Right lobe of liver (tissue), 6 donors: ENCODE data around the gene POLR2H. TPM values are rescaled to one million over a fixed set of nuclear protein-coding genes. Genes with fewer than 3 reads are reported as not detected.

Experiments used
- ATAC-seq, 4 donors: fragments of 200-7000 bp; cut with Tn5 transposase; one replicate each; pipeline ENCODE4 v1.9.1; 2020; ENCODE audit warnings: mild to moderate bottlenecking in 4 of 4, moderate library complexity in 4 of 4
- DNase-seq, 3 donors: peaks; one replicate each; pipeline ENCODE4 v3.0.0-alpha.2; 2020
- H3K27ac ChIP-seq, 3 donors: fragments of 200-600 bp; one replicate each; pipeline ENCODE4 v1.8.0; 2022
- H3K27me3 ChIP-seq, 2 donors: fragments of 200-600 bp; one replicate each; pipeline ENCODE4 v1.8.0; 2022
- H3K36me3 ChIP-seq, 4 donors: fragments of 200-600 bp; sonication (generic) in 1 of 4; one replicate each; pipeline versions ENCODE4 v1.5.1 to v1.8.0; 2017 to 2022; ENCODE audit warnings: control low read depth in 1 of 4
- H3K4me1 ChIP-seq, 4 donors: fragments of 200-600 bp; sonication (generic) in 1 of 4; one replicate each; pipeline versions ENCODE4 v1.5.1 to v1.8.0; 2017 to 2022; ENCODE audit warnings: control low read depth in 1 of 4
- H3K4me3 ChIP-seq, 3 donors: fragments of 200-600 bp; one replicate each; pipeline ENCODE4 v1.8.0; 2022
- H3K9me3 ChIP-seq, 4 donors: fragments of 200-600 bp; sonication (generic) in 1 of 4; one replicate each; pipeline versions ENCODE4 v1.5.1 to v1.8.0; 2017 to 2022; ENCODE audit warnings: control low read depth in 1 of 4
- POLR2A ChIP-seq: fragments of 450-650 bp; IDR thresholded peaks from one replicate; pipeline ENCODE4 v1.6.1; 2017; ENCODE audit warnings: antibody characterized with exemption, mild to moderate bottlenecking
- WGBS: methylation state at CpG from one replicate; pipeline ENCODE4 v1.1.6; 2018; ENCODE audit warnings: low coverage, low lambda C conversion rate; ENCODE audit not compliant: insufficient coverage; ENCODE audit errors: missing lambda C conversion rate; 5-methylcytosine and 5-hydroxymethylcytosine counted together
- intact Hi-C, 2 donors: fragments of 100-400 bp; cut with DNase I; formaldehyde crosslinking; loops; one replicate each; pipeline versions ENCODE4 v1.11.2 to v1.14.1; 2022
- total RNA-seq, 6 experiments: library from RNA; depleted of rRNA in 2 of 6; stranded (reverse); fragments of >200 nt in 2 of 6; fragmentation: NEBNext Ultra II Directional in 3 of 6; extraction: Animal tissue kit (Norgen Biotek cat#: 25700) in 3 of 6; gene quantifications; one replicate each; pipeline versions ENCODE4 v1.1.0 to v1.2.4, GENCODE V29; 2016 to 2023
- TF ChIP-seq, protein P1 (sequence below), 4 donors: fragments of 200-600 bp in 3 of 4; fragments of 450-650 bp in 1 of 4; IDR thresholded peaks; one replicate each; pipeline versions ENCODE4 v1.5.1 to v1.8.0; 2016 to 2022; ENCODE audit warnings: antibody characterized with exemption in 4 of 4, mild to moderate bottlenecking in 2 of 4
- donor health status: DM: no; HTN: yes; CAD: no.
- donor health status: DM: no; HTN: no; CAD: no.
- donor health status: DM: no; HTN: no; CAD: no.
- donor health status: DM: no; HTN: yes; CAD: no.
- donor health status: DM: no; HTN: yes; CAD: no.

The POLR2H gene
- total RNA-seq, 6 experiments from 2014 or later, result 27.4 to 65.7 (median 35.3) TPM

DNA sequence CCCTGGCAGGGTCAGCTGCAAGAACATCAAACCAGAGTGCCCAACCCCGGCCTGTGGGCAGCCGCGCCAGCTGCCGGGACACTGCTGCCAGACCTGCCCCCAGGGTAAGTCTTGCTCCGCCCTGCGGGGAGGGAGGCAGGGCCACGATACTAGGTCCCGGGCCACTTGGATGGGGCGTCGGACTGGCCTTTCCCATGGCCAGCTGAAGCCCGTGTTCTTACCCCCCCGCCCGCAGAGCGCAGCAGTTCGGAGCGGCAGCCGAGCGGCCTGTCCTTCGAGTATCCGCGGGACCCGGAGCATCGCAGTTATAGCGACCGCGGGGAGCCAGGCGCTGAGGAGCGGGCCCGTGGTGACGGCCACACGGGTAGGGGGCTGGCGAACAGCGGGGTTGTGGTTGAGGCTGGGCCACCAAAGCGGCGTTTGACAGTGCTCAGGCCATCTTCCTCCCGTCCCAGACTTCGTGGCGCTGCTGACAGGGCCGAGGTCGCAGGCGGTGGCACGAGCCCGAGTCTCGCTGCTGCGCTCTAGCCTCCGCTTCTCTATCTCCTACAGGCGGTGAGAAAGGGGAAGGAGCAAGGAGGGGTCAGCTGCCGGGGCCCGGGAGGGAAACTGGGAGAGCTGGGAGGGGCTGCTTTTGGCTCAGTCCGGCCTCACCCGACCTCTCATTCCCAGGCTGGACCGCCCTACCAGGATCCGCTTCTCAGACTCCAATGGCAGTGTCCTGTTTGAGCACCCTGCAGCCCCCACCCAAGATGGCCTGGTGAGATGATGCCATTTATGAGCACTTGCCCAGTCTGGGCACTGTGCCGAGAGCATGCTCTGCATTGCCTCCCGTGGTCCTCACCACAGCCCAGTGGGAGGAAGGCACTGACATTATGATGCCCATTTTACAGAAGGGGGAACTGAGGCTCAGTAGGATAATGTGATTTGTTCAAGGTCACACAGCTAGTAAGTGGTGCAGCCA lies 20.0 kb downstream of the POLR2H start:
- intact Hi-C loops, result no loop called here
- H3K27me3 ChIP-seq, result no peaks in the 10 kb centered on the region

DNA sequence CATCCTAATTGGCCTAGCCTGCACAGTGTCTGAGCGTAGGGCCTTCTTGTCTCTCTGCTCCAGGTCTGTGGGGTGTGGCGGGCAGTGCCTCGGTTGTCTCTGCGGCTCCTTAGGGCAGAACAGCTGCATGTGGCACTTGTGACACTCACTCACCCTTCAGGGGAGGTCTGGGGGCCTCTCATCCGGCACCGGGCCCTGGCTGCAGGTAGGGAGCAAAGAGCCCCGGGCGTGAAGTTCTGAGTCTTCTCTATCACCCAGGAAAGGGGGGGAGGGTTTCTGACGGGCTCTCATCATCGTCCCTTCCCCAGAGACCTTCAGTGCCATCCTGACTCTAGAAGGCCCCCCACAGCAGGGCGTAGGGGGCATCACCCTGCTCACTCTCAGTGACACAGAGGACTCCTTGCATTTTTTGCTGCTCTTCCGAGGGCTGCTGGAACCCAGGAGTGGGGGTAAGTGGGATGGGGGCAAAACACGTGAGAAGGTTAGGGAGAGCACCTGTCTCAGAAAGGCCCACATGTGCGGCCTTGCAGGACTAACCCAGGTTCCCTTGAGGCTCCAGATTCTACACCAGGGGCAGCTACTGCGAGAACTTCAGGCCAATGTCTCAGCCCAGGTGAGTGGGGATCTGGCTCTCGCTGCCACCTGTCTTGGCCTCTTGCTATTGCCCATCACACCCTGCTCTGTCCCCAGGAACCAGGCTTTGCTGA lies 21.0 kb downstream of the POLR2H start:
- DNase-seq (no peak), ATAC-seq (no peak)
- peaks cover 0 to 21% (median 3%) of the 10 kb centered on the region in 4 donors for H3K36me3 ChIP-seq
- H3K4me3 ChIP-seq, result no peak overlapping the region
- TF ChIP-seq POLR2A, result no peak
- TF ChIP-seq, protein P1, sequence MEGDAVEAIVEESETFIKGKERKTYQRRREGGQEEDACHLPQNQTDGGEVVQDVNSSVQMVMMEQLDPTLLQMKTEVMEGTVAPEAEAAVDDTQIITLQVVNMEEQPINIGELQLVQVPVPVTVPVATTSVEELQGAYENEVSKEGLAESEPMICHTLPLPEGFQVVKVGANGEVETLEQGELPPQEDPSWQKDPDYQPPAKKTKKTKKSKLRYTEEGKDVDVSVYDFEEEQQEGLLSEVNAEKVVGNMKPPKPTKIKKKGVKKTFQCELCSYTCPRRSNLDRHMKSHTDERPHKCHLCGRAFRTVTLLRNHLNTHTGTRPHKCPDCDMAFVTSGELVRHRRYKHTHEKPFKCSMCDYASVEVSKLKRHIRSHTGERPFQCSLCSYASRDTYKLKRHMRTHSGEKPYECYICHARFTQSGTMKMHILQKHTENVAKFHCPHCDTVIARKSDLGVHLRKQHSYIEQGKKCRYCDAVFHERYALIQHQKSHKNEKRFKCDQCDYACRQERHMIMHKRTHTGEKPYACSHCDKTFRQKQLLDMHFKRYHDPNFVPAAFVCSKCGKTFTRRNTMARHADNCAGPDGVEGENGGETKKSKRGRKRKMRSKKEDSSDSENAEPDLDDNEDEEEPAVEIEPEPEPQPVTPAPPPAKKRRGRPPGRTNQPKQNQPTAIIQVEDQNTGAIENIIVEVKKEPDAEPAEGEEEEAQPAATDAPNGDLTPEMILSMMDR (IDR thresholded peaks at IDR 0.05), result no peak
- intact Hi-C loops, result no loop called here
- peaks cover 0 to 8% (median 0%) of the 10 kb centered on the region in 4 donors for H3K4me1 ChIP-seq
- no peaks in the 10 kb centered on the region for H3K27me3 ChIP-seq
- WGBS, result 98% methylated on average over 5 of the region's 16 CpGs
- no peaks in the 10 kb centered on the region for H3K9me3 ChIP-seq
- no peak overlapping the region for H3K27ac ChIP-seq

More for the DNA sequence above, 20.0 kb downstream of the POLR2H start:
- no peaks in the 10 kb centered on the region for H3K9me3 ChIP-seq
- TF ChIP-seq, protein P1 (IDR thresholded peaks at IDR 0.05), result no peak
- no peak for TF ChIP-seq POLR2A
- H3K4me3 ChIP-seq, result peak overlapping the region; percentile 44 to 70 (median 54)
- peaks cover 0 to 15% (median 3%) of the 10 kb centered on the region in 4 donors for H3K36me3 ChIP-seq
- WGBS, result 51% methylated on average over 9 of the region's 55 CpGs
- H3K4me1 ChIP-seq, result peaks cover 0 to 15% (median 0%) of the 10 kb centered on the region in 4 donors
- ATAC-seq, result peak in 2 of 4 donors; percentile 0 to 14
- H3K27ac ChIP-seq, result peak overlapping the region in 1 of 3 donors; percentile 66
- DNase-seq, result peak in 2 of 3 donors; percentile 54 to 64

DNA sequence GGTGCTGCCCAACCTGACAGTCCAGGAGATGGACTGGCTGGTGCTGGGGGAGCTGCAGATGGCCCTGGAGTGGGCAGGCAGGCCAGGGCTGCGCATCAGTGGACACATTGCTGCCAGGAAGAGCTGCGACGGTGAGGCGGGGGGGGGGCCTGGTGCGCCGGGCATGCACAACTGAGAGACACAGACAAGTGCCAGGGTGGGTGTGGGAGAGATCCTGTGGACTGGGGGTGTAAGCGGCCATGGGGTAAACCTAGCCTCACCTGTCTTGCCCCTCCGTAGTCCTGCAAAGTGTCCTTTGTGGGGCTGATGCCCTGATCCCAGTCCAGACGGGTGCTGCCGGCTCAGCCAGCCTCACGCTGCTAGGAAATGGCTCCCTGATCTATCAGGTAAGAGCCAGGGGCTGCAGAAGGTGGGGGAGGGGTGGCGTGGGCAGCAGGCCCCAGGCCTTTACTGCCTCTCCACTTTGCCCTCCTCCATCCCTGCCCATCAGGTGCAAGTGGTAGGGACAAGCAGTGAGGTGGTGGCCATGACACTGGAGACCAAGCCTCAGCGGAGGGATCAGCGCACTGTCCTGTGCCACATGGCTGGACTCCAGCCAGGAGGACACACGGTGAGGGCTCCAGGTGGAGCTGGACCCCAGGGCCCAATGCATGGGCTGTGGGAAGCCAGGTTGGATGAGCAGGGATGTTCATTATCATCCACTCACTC lies 21.7 kb downstream of the POLR2H start:
- intact Hi-C loops, result no loop called here
- Histone ChIP-seq H3K27me3 (no peaks in the 10 kb centered on the region), H3K9me3 (no peaks in the 10 kb centered on the region), H3K4me3 (no peak overlapping the region), H3K36me3 (peaks cover 0 to 25% (median 3%) of the 10 kb centered on the region in 4 donors), H3K27ac (no peak overlapping the region), H3K4me1 (peaks cover 0 to 8% (median 0%) of the 10 kb centered on the region in 4 donors)
- DNase-seq (peak in 1 of 3 donors; percentile 45), ATAC-seq (no peak)
- no peak for TF ChIP-seq POLR2A
- TF ChIP-seq, protein P1 (IDR thresholded peaks at IDR 0.05), result no peak
- WGBS, result 86% methylated on average over 1 of the region's 15 CpGs

DNA sequence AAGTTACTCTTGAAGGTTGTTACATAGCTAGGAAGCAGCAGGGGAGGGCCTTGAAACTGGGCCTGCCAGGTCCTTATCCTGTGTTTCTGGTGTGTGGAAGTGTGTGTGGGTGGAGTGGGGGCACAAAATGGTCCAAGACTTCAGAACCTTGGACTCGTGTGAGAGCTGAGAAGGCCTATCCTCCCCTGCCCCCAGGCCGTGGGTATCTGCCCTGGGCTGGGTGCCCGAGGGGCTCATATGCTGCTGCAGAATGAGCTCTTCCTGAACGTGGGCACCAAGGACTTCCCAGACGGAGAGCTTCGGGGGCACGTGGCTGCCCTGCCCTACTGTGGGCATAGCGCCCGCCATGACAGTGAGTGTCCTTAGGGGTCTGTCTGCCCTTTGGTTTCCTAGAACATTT lies 22.8 kb downstream of the POLR2H start:
- intact Hi-C loops, result no loop called here
- no CpG with 5 or more reads among the region's 9 CpGs for WGBS
- Histone ChIP-seq H3K4me3 (no peak overlapping the region), H3K9me3 (no peaks in the 10 kb centered on the region), H3K27ac (no peak overlapping the region), H3K36me3 (peaks cover 0 to 25% (median 3%) of the 10 kb centered on the region in 4 donors), H3K27me3 (no peaks in the 10 kb centered on the region), H3K4me1 (peaks cover 0 to 8% (median 0%) of the 10 kb centered on the region in 4 donors)
- DNase-seq, result peak in 1 of 3 donors; percentile 40
- no peak for ATAC-seq
- no peak for TF ChIP-seq POLR2A
- TF ChIP-seq, protein P1 (IDR thresholded peaks at IDR 0.05), result no peak
